Esophagus muscularis mucosa (tissue), 4 donors: ENCODE data around the gene ABCC4. TPM values are rescaled to one million over a fixed set of nuclear protein-coding genes. Genes with fewer than 3 reads are reported as not detected.

Experiments
- DNase-seq: peaks from one replicate; pipeline ENCODE4 v3.0.0-alpha.2; 2017; ENCODE audit errors: extremely low spot score
- H3K27ac ChIP-seq, 4 donors: fragments of 200-600 bp; sonication (generic); replicated peaks in 1 of 4; 1 replicate in 3 of 4; 2 replicates in 1 of 4; pipeline ENCODE4 v1.5.1; 2016 to 2019; ENCODE audit warnings: mild to moderate bottlenecking in 1 of 4
- H3K27me3 ChIP-seq, 4 donors: fragments of 200-600 bp; sonication (generic); one replicate each; pipeline versions ENCODE4 v1.5.1 to v1.6.0; 2016 to 2019
- H3K36me3 ChIP-seq, 4 donors: fragments of 200-600 bp; sonication (generic); one replicate each; pipeline ENCODE4 v1.5.1; 2016 to 2019
- H3K4me1 ChIP-seq, 4 donors: fragments of 200-600 bp; sonication (generic); one replicate each; pipeline ENCODE4 v1.5.1; 2016 to 2019
- H3K4me3 ChIP-seq, 4 donors: fragments of 200-600 bp; sonication (generic); 1 replicate in 2 of 4; 2 replicates in 2 of 4; pipeline ENCODE4 v1.5.1; 2016 to 2019; ENCODE audit warnings: mild to moderate bottlenecking in 4 of 4, moderate library complexity in 1 of 4
- H3K9me3 ChIP-seq, 4 donors: fragments of 200-600 bp; sonication (generic); 1 replicate in 3 of 4; 2 replicates in 1 of 4; pipeline ENCODE4 v1.5.1; 2016 to 2019
- CTCF ChIP-seq, 3 experiments: fragments of 200-600 bp in 2 of 3; fragments of 450-650 bp in 1 of 3; sonication (generic) in 2 of 3; IDR thresholded peaks; one replicate each; pipeline ENCODE4 v1.5.1; 2017 to 2019; ENCODE audit warnings: antibody characterized with exemption in 3 of 3, mild to moderate bottlenecking in 2 of 3, moderate library complexity in 1 of 3
- EP300 ChIP-seq: sonication (generic); formaldehyde crosslinking; IDR thresholded peaks from one replicate; pipeline ENCODE4 v1.6.1; 2017; ENCODE audit warnings: antibody characterized with exemption
- POLR2A ChIP-seq: fragments of 450-650 bp; IDR thresholded peaks from one replicate; pipeline ENCODE4 v1.6.1; 2017; ENCODE audit warnings: antibody characterized with exemption, moderate library complexity, mild to moderate bottlenecking, low read depth
- POLR2AphosphoS5 ChIP-seq, 2 donors: sonication (generic); formaldehyde crosslinking; IDR thresholded peaks; one replicate each; pipeline ENCODE4 v1.6.1; 2017; ENCODE audit warnings: antibody characterized with exemption in 2 of 2
- WGBS: methylation state at CpG from one replicate; pipeline ENCODE4 v1.1.5; 2018; 5-methylcytosine and 5-hydroxymethylcytosine counted together
- intact Hi-C: fragments of 100-400 bp; cut with DNase I; formaldehyde crosslinking; loops from one replicate; pipeline ENCODE4 v1.15.1; 2023
- total RNA-seq, 4 donors: library from RNA; depleted of rRNA; stranded (reverse); fragments of >200 nt; gene quantifications; one replicate each; pipeline versions ENCODE4 v1.1.0 to v1.2.1, GENCODE V29; 2016

Gene ABCC4
- total RNA-seq, 4 donors from 2014 or later, result 5.0 to 6.3 (median 6.0) TPM

GRCh38 chr13:95087746-95088305, 213.4 kb downstream of the ABCC4 start:
- 54% methylated on average over 3 of the region's 3 CpGs for WGBS
- no peaks in the 10 kb centered on the region for H3K9me3 ChIP-seq
- H3K27ac ChIP-seq, result no peak overlapping the region
- H3K4me1 ChIP-seq, result no peaks in the 10 kb centered on the region
- no peaks in the 10 kb centered on the region for H3K36me3 ChIP-seq
- intact Hi-C loops, result no loop called here
- no peak overlapping the region for H3K4me3 ChIP-seq
- no peak for TF ChIP-seq POLR2A
- TF ChIP-seq CTCF (IDR thresholded peaks at IDR 0.05), result no peak
- no peak for TF ChIP-seq EP300
- no peak for TF ChIP-seq POLR2AphosphoS5 (IDR thresholded peaks at IDR 0.05)
- no peaks in the 10 kb centered on the region for H3K27me3 ChIP-seq
- no peak for DNase-seq

GRCh38 chr13:95086761-95087160, 214.5 kb downstream of the ABCC4 start:
- Histone ChIP-seq H3K9me3 (no peaks in the 10 kb centered on the region), H3K27ac (no peak overlapping the region), H3K27me3 (no peaks in the 10 kb centered on the region), H3K4me1 (no peaks in the 10 kb centered on the region), H3K36me3 (no peaks in the 10 kb centered on the region), H3K4me3 (no peak overlapping the region)
- intact Hi-C loops, result no loop called here
- 88% methylated on average over 2 of the region's 2 CpGs for WGBS
- TF ChIP-seq POLR2AphosphoS5 (IDR thresholded peaks at IDR 0.05) (no peak), POLR2A (no peak)
- no peak for DNase-seq

GRCh38 chr13:95083758-95084157, 217.5 kb downstream of the ABCC4 start:
- H3K27me3 ChIP-seq, result no peaks in the 10 kb centered on the region
- H3K4me1 ChIP-seq, result no peaks in the 10 kb centered on the region
- H3K4me3 ChIP-seq, result no peak overlapping the region
- H3K27ac ChIP-seq, result no peak overlapping the region
- 84% methylated on average over 3 of the region's 3 CpGs for WGBS
- TF ChIP-seq CTCF (IDR thresholded peaks at IDR 0.05) (no peak), POLR2AphosphoS5 (IDR thresholded peaks at IDR 0.05) (no peak), EP300 (no peak), POLR2A (no peak)
- no peaks in the 10 kb centered on the region for H3K9me3 ChIP-seq
- DNase-seq, result no peak
- H3K36me3 ChIP-seq, result peaks cover 0 to 3% (median 0%) of the 10 kb centered on the region in 4 donors
- intact Hi-C loops, result no loop called here

GRCh38 chr13:95083066-95083465, 218.2 kb downstream of the ABCC4 start:
- no peaks in the 10 kb centered on the region for H3K27me3 ChIP-seq
- DNase-seq, result no peak
- H3K27ac ChIP-seq, result no peak overlapping the region
- H3K4me3 ChIP-seq, result no peak overlapping the region
- no peak for TF ChIP-seq POLR2AphosphoS5 (IDR thresholded peaks at IDR 0.05)
- no peak for TF ChIP-seq EP300
- no peak for TF ChIP-seq POLR2A
- TF ChIP-seq CTCF (IDR thresholded peaks at IDR 0.05), result no peak
- H3K4me1 ChIP-seq, result no peaks in the 10 kb centered on the region
- intact Hi-C loops, result no loop called here
- peaks cover 0 to 3% (median 0%) of the 10 kb centered on the region in 4 donors for H3K36me3 ChIP-seq
- no peaks in the 10 kb centered on the region for H3K9me3 ChIP-seq
- WGBS, result 93% methylated on average over 7 of the region's 7 CpGs

GRCh38 chr13:95075506-95075905, 225.7 kb downstream of the ABCC4 start:
- Histone ChIP-seq H3K36me3 (peaks cover 0 to 15% (median 7%) of the 10 kb centered on the region in 4 donors), H3K27ac (no peak overlapping the region), H3K4me3 (no peak overlapping the region), H3K9me3 (no peaks in the 10 kb centered on the region), H3K27me3 (no peaks in the 10 kb centered on the region), H3K4me1 (no peaks in the 10 kb centered on the region)
- TF ChIP-seq EP300, result no peak
- TF ChIP-seq POLR2A, result no peak
- no peak for TF ChIP-seq POLR2AphosphoS5 (IDR thresholded peaks at IDR 0.05)
- TF ChIP-seq CTCF (IDR thresholded peaks at IDR 0.05), result no peak
- DNase-seq, result no peak
- intact Hi-C loops, result no loop called here
- WGBS, result 72% methylated on average over 5 of the region's 5 CpGs
